Putamen (tissue), 1 donor: Measurements from ENCODE around the gene OR11H7.
"Not testable (repeated sequence)": the region's sequence is repeated elsewhere in the genome, so short reads cannot be mapped to it uniquely, and the experiment has no call there.

Experiments used
- DNase-seq: peaks from one replicate; pipeline ENCODE4 v3.0.0-alpha.2; 2016; ENCODE audit warnings: low spot score

OR11H7 gene

GRCh38 chr14:20228681-20229080, at the start of gene OR11H7:
OR11H7 (plus strand) TSS chr14:20228981.
- no peak for DNase-seq

GRCh38 chr14:20179218-20179617, 49.6 kb upstream of the OR11H7 start:
- no peak for DNase-seq

- no peak for DNase-seq
Observed at GRCh38 chr14:20179880-20180279, 48.9 kb upstream of the OR11H7 start.

- DNase-seq: no peak
Observed at GRCh38 chr14:20180486-20180885, 48.3 kb upstream of the OR11H7 start.

- no peak for DNase-seq
Observed at GRCh38 chr14:20184181-20184580, 44.6 kb upstream of the OR11H7 start.

GRCh38 chr14:20190596-20190995, 38.2 kb upstream of the OR11H7 start, which contains the start of gene OR11G2:
OR11G2 (plus strand) TSS chr14:20190896; CDS start chr14:20197438, 6,542 bp downstream.
- DNase-seq: no peak

GRCh38 chr14:20191396-20191795, 37.4 kb upstream of the OR11H7 start:
- no peak for DNase-seq

- DNase-seq: peak; percentile 6
Observed at GRCh38 chr14:20194101-20194500, 34.7 kb upstream of the OR11H7 start.

GRCh38 chr14:20195170-20195569, 33.6 kb upstream of the OR11H7 start:
- not testable (repeated sequence) for DNase-seq

GRCh38 chr14:20195911-20196310, 32.9 kb upstream of the OR11H7 start:
- DNase-seq: no peak

- no peak for DNase-seq
Observed at GRCh38 chr14:20197459-20197858, 31.3 kb upstream of the OR11H7 start.

GRCh38 chr14:20198991-20199390, 29.8 kb upstream of the OR11H7 start:
- DNase-seq: peak; percentile 5

- DNase-seq: no peak
Observed at GRCh38 chr14:20204721-20205120, 24.1 kb upstream of the OR11H7 start.

- no peak for DNase-seq
Observed at GRCh38 chr14:20209595-20209994, 19.2 kb upstream of the OR11H7 start.

- DNase-seq: not testable (repeated sequence)
Observed at GRCh38 chr14:20212406-20212805, 16.4 kb upstream of the OR11H7 start.

GRCh38 chr14:20215196-20215595, 13.6 kb upstream of the OR11H7 start:
- no peak for DNase-seq

- DNase-seq: no peak
Observed at GRCh38 chr14:20219033-20219432, 9.7 kb upstream of the OR11H7 start.

GRCh38 chr14:20223410-20223809, 5.4 kb upstream of the OR11H7 start, which contains the start of gene OR11H6:
OR11H6 (plus strand) TSS chr14:20223710; CDS start chr14:20223710, 0 bp downstream.
- no peak for DNase-seq

- DNase-seq: not testable (repeated sequence)
Observed at GRCh38 chr14:20235415-20235814, 6.6 kb downstream of the OR11H7 start.

GRCh38 chr14:20247646-20248246, 19.0 kb downstream of the OR11H7 start:
- no peak for DNase-seq

GRCh38 chr14:20262642-20263128, 33.9 kb downstream of the OR11H7 start:
- DNase-seq: no peak

GRCh38 chr14:20264361-20264760, 35.6 kb downstream of the OR11H7 start:
- not testable (repeated sequence) for DNase-seq

GRCh38 chr14:20274062-20274461, 45.3 kb downstream of the OR11H7 start:
- DNase-seq: no peak

- no peak for DNase-seq
Observed at GRCh38 chr14:20277409-20277808, 48.6 kb downstream of the OR11H7 start.
